ENCODE data around the gene NAA20.

The NAA20 gene

GRCh38 chr20:20017001-20017843 lies at the start of gene NAA20:
TSS of gene NAA20 (plus strand) at chr20:20017362. CDS start at chr20:20017397, 35 bp downstream.
- peak; percentile 92 for DNase-seq (ENCODE audit: low read depth)

GRCh38 chr20:19967445-19967844 lies 49.7 kb upstream of the NAA20 start:
- no peak for DNase-seq (ENCODE audit: low read depth)

GRCh38 chr20:19968028-19968427 lies 49.1 kb upstream of the NAA20 start:
- DNase-seq (ENCODE audit: low read depth): no peak

GRCh38 chr20:19968466-19969073 lies 48.6 kb upstream of the NAA20 start:
- no peak for DNase-seq (ENCODE audit: low read depth)

- DNase-seq (ENCODE audit: low read depth): no peak
These were observed 48.1 kb upstream of the NAA20 start for GRCh38 chr20:19969106-19969505.

- DNase-seq (ENCODE audit: low read depth): no peak
These were observed 47.5 kb upstream of the NAA20 start for GRCh38 chr20:19969507-19970255.

- DNase-seq (ENCODE audit: low read depth): no peak
These were observed 46.9 kb upstream of the NAA20 start for GRCh38 chr20:19970256-19970765.

- DNase-seq (ENCODE audit: low read depth): no peak
These were observed 46.0 kb upstream of the NAA20 start for GRCh38 chr20:19971116-19971515.

- peak; percentile 81 for DNase-seq (ENCODE audit: low read depth)
These were observed 43.1 kb upstream of the NAA20 start for GRCh38 chr20:19973961-19974629.

- peak; percentile 97 for DNase-seq (ENCODE audit: low read depth)
These were observed 42.3 kb upstream of the NAA20 start for GRCh38 chr20:19974630-19975435.

GRCh38 chr20:19975436-19975799 lies 41.7 kb upstream of the NAA20 start:
- DNase-seq (ENCODE audit: low read depth): peak; percentile 62

GRCh38 chr20:19975901-19976300 lies 41.3 kb upstream of the NAA20 start:
- peak; percentile 30 for DNase-seq (ENCODE audit: low read depth)

- peak; percentile 90 for DNase-seq (ENCODE audit: low read depth)
These were observed 40.4 kb upstream of the NAA20 start for GRCh38 chr20:19976595-19977372.

GRCh38 chr20:19977373-19977770 lies 39.8 kb upstream of the NAA20 start:
- DNase-seq (ENCODE audit: low read depth): no peak

GRCh38 chr20:19978511-19979210 lies 38.5 kb upstream of the NAA20 start:
- DNase-seq (ENCODE audit: low read depth): no peak

GRCh38 chr20:19981031-19981451 lies 36.1 kb upstream of the NAA20 start:
- peak; percentile 57 for DNase-seq (ENCODE audit: low read depth)

GRCh38 chr20:19986419-19986818 lies 30.7 kb upstream of the NAA20 start:
- DNase-seq (ENCODE audit: low read depth): peak; percentile 58

GRCh38 chr20:19987046-19987445 lies 30.1 kb upstream of the NAA20 start:
- no peak for DNase-seq (ENCODE audit: low read depth)

GRCh38 chr20:19990850-19991249 lies 26.3 kb upstream of the NAA20 start:
- DNase-seq (ENCODE audit: low read depth): no peak

- no peak for DNase-seq (ENCODE audit: low read depth)
These were observed 25.9 kb upstream of the NAA20 start for GRCh38 chr20:19991308-19991707.
